CD4-positive, alpha-beta T cell treated with Interleukin-6 for 4 hours (primary cell): ENCODE results near the gene ELL.
"Not testable (repeated sequence)": the region's sequence is repeated elsewhere in the genome, so short reads cannot be mapped to it uniquely, and the experiment has no call there.

Source experiments
- DNase-seq: peaks from one replicate; pipeline ENCODE4 v3.0.0-alpha.2; 2020; ENCODE audit warnings: mixed read lengths

Gene ELL

DNA sequence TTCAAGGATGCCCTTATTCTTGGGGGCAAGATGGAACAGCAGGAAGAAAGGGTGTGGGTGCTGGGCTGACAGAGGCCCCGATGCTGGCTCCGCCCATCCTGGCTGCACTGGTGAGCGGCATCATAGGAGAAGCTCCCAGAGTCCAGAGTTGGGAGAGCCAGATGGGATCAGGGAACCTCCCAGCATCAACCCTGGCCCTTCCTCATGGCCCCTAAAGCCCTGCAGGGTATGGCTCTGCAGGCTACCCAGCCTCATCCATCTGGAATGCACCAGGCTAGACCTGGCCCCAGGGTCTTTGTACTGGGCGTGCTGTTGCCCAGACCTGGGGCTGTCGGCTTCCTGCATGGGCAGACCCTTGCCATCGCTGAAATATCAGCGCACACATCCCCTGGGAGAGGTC is 7.9 kb upstream of the ELL start:
- no peak for DNase-seq

GRCh38 chr19:18526316-18526715 is 4.4 kb upstream of the ELL start:
- no peak for DNase-seq

- DNase-seq: no peak
These were observed 2.0 kb upstream of the ELL start for GRCh38 chr19:18523841-18524240.

DNA sequence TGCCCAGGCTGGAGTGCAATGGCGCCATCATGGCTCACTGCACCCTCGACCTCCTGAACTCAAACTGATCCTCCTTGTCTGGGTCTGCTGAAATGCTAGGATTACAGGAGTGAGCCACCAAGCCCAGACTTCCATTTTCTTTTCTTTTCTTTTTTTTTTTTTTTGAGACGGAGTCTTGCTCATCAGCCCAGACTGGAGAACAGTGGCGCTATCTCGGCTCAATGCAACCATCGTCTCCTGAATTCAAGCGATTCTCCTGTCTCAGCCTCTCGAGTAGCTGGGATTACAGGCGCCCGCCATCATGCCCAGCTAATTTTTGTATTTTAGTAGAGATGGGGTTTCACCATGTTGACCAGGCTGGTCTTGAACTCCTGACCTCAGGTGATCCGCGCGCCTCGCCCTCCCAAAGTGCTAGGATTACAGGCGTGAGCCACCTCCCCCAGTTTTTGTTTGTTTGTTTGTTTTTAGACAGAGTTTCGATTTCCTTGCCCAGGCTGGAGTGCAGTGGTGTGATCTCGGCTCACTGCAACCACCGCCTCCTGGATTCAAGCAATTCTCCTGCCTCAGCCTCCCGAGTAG is 1.1 kb upstream of the ELL start:
- DNase-seq: not testable (repeated sequence)

DNA sequence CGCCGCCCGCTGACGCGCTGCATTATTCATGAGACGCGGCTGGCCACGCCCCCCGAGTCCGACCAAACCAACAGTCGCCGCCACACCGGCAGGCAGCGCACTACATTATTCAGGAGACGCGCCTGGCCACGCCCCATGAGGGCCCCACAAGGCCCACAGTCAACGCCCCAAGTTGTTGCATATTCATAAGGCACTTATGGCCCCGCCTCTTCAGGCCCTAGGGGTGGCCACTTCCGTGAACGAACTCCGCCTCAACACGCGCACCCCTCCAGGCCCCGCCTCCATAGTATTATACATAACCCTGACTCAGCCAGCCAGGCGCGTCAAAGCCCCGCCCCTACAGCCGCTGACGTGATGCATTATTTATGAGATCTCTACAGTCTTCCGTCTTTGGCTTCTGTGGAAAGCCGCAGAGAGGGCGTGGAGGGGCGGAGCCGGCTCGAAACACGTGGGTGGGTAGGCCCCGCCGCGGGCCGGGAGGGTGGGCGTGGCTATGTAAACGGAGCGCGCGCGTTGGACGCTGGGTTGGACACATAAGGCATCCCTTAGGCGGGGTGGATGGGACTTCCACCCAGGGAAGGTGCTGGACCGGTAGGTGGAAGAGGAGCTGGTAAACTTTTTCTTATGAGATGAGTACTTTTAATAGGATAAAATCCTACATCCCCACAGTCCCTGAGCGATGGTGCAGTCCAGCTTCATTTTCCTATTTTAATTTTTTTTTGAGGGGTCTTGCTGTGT is 423 bp upstream of the ELL start:
- peak; percentile 100 for DNase-seq

- peak; percentile 31 for DNase-seq
These were observed 800 bp downstream of the ELL start for GRCh38 chr19:18520848-18521691.

DNA sequence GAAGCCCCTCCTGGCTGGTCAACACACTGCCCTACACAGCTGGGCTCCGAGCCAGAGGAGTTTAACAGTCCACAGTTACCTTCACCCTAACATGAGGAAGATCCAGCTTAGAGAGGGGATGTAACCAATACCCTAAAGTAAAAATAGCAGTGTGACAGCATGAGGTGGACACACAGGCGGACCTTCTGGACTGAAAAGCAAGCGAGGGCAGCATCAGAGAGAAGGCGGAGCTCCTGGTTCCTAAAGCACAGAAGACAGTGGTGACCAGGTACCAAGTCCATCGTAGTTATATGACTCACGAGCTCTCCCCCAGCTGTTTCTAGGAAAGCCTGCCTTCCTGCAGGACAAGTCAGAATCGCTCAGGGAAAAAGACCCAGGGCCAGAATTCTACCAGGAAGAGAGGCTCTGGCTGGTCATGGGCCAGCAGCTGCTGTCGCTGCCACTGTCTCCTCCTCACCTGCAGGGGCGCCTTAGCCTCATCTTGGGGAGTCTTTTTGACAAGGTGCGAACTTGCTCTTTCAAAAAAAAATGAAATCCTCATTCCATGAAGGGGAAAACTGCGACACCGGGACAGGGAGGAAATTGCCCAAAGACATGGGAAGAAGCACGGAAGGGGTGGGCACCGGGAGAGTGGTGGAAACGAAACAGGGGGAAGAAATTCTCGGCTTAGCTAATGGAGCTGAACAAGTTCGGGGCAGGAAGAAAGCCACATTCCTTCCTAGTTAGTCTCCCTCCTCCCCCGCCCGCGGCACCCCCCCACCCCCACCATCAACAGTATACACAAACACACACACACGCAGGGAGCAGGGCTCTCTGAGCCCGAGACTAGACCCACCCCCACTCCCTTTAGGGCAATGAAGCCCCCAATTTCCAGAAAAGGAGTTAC is 1.7 kb downstream of the ELL start:
- peak; percentile 69 for DNase-seq

DNA sequence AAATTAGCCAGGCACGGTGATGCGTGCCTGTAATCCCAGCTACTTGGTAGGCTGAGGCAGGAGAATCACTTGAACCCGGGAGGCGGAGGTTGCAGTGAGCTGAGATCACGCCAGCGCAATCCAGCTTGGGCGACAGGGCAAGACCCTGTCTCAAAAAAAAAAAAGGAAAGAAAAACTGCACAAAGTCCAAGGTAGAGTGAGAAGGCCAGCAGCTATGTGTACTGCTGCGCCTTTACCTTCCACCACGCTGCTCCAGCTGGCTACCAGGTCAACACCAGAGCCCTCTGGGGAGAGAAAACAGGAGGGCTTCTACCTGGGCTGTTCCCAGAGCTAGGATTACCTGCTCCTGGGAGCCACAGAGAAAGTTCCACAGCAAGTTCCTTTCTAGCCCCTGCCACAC is 3.2 kb downstream of the ELL start:
- no peak for DNase-seq

DNA sequence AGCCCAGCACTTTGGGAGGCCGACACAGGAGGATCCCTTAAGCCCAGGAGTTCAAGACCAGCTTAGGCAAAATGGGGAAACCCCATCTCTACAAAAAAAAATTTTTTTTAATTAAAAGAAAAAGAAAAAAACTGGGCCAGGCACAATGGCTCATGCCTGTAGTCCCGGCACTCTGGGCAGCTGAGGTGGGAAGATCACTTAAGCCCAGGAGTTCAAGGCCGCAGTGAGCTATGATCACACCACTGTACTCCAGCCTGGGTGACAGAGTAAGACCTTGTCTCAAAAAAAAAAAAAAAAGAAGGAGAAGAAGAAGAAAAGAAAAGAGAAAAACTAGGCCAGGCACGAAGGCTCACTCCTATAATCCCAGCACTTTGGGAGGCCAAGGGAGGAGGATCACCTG is 4.3 kb downstream of the ELL start:
- DNase-seq: no peak

GRCh38 chr19:18515959-18516358 is 5.9 kb downstream of the ELL start:
- DNase-seq: no peak

- DNase-seq: peak; percentile 56
These were observed 6.8 kb downstream of the ELL start for GRCh38 chr19:18514800-18515682.

- DNase-seq: no peak
These were observed 8.0 kb downstream of the ELL start for GRCh38 chr19:18513868-18514267.

DNA sequence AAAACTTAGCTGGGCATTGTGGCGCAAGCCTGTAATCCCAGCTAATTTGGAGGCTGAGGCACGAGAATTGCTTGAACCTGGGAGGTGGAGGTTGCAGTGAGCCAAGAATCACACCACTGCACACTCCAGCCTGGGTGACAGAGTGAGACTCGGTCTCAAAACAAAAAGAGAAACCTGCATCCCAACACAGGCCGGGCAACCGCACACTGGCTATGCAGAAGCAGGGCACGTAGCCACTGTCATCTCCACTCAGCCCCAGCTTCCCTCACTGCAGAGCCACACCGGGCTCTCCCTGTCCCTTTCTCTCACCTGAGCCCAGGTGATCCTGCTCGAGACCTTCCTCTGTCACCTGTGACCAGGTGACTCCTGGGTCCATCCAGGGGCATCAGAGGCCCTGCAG is 11.7 kb downstream of the ELL start:
- no peak for DNase-seq

DNA sequence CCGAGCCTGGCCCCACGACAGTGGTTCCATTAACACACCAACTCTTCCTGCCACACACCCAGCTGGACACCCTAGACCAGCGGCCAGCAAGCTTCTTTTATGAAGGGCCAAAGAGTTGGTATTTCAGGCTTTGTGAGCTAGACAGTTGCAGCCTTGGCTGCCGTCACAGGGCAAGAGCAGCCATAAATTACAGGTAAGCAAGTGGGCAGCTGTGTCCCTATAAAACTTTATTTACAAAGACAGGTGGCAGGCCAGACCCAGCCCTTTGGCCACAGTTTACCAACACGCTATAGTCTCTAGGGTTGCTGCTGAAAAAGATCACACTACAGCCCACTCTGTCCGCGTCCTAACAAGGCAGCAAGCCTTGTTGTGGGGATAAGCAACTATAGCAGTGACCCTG is 13.3 kb downstream of the ELL start:
- DNase-seq: no peak

GRCh38 chr19:18507727-18508440 is 14.0 kb downstream of the ELL start:
- DNase-seq: no peak

- peak; percentile 51 for DNase-seq
These were observed 14.7 kb downstream of the ELL start for GRCh38 chr19:18507021-18507726.

- peak; percentile 32 for DNase-seq
These were observed 15.6 kb downstream of the ELL start for GRCh38 chr19:18506101-18506930.

GRCh38 chr19:18504886-18505610 is 16.8 kb downstream of the ELL start:
- peak; percentile 47 for DNase-seq
